WTC11 (cell line): ENCODE measurements around the gene DTNB. TPM values are rescaled to one million over a fixed set of nuclear protein-coding genes. Genes with fewer than 3 reads are reported as not detected.

Experiments
- ATAC-seq: fragments of 200-7000 bp; cut with Tn5 transposase; 2 replicates; pipeline ENCODE4 v1.10.0; 2021; ENCODE audit warnings: mild to moderate bottlenecking, moderate library complexity
- CTCF ChIA-PET: fragments of 300-600 bp; sonication (Branson Sonifier 250); formaldehyde crosslinking; loops from one replicate; lab custom pipeline; 2021; ENCODE audit warnings: antibody characterized with exemption; lab: Charles Lee
- POLR2A ChIA-PET: fragments of 350-600 bp; sonication (Branson Sonifier 250); formaldehyde crosslinking; loops from one replicate; lab custom pipeline; 2021; ENCODE audit warnings: antibody characterized with exemption; lab: Charles Lee
- DNase-seq: peaks from one replicate; pipeline ENCODE4 v3.0.0; 2021; ENCODE audit warnings: low spot score
- H3K27ac Mint-ChIP-seq: 2 replicates; pipeline ENCODE4 v1.8.0; 2021; ENCODE audit warnings: mixed read lengths
- H3K27me3 Mint-ChIP-seq: 2 replicates; pipeline ENCODE4 v1.8.0; 2021; ENCODE audit warnings: low read depth, mild to moderate bottlenecking, moderate library complexity, mixed read lengths
- H3K36me3 Mint-ChIP-seq: 2 replicates; pipeline ENCODE4 v1.8.0; 2021; ENCODE audit warnings: mixed read lengths
- H3K4me1 Mint-ChIP-seq: 2 replicates; pipeline ENCODE4 v1.8.0; 2022; ENCODE audit warnings: mixed read lengths
- H3K4me3 Mint-ChIP-seq: 2 replicates; pipeline ENCODE4 v1.8.0; 2021; ENCODE audit warnings: mild to moderate bottlenecking, moderate library complexity, mixed read lengths
- H3K9me3 Mint-ChIP-seq: 2 replicates; pipeline ENCODE4 v1.8.0; 2021; ENCODE audit warnings: mixed read lengths
- CBFB ChIP-seq: sonication (generic); formaldehyde crosslinking; IDR thresholded peaks from 2 replicates; pipeline ENCODE4 v1.8.1; 2022; ENCODE audit warnings: mild to moderate bottlenecking, low read depth, missing genetic modification reagents
- ETV6 ChIP-seq: sonication (generic); formaldehyde crosslinking; IDR thresholded peaks from 2 replicates; pipeline ENCODE4 v1.8.1; 2022; ENCODE audit warnings: mild to moderate bottlenecking, missing genetic modification reagents
- GTF2I ChIP-seq: fragments of 250-450 bp; sonication (Bioruptor Pico); conservative IDR thresholded peaks from 2 replicates; pipeline ENCODE4 v1.4.0; 2021; ENCODE audit warnings: mild to moderate bottlenecking
- HMGA2 ChIP-seq: fragments of 250-450 bp; sonication (Bioruptor Pico); IDR thresholded peaks from 2 replicates; pipeline ENCODE4 v1.4.0; 2021; ENCODE audit warnings: mild to moderate bottlenecking, moderate library complexity
- IRF2 ChIP-seq: sonication (generic); formaldehyde crosslinking; IDR thresholded peaks from 2 replicates; pipeline ENCODE4 v1.8.0; 2022; ENCODE audit warnings: low read depth, missing genetic modification reagents, borderline replicate concordance
- JAZF1 ChIP-seq: fragments of 250-450 bp; sonication (Bioruptor Pico); IDR thresholded peaks from 2 replicates; pipeline ENCODE4 v1.9.0; 2021; ENCODE audit warnings: moderate library complexity, mild to moderate bottlenecking, inconsistent platforms
- NFE2L1 ChIP-seq: sonication (generic); formaldehyde crosslinking; IDR thresholded peaks from 2 replicates; pipeline ENCODE4 v1.8.1; 2023; ENCODE audit warnings: missing genetic modification reagents
- PRDM15 ChIP-seq: sonication (generic); formaldehyde crosslinking; IDR thresholded peaks from 2 replicates; pipeline ENCODE4 v1.8.0; 2022; ENCODE audit warnings: missing genetic modification reagents
- SMAD4 ChIP-seq: sonication (generic); formaldehyde crosslinking; IDR thresholded peaks from 2 replicates; pipeline ENCODE4 v1.8.0; 2022; ENCODE audit warnings: mild to moderate bottlenecking, missing genetic modification reagents
- TEAD4 ChIP-seq: sonication (generic); formaldehyde crosslinking; IDR thresholded peaks from 2 replicates; pipeline ENCODE4 v1.8.0; 2022; ENCODE audit warnings: mild to moderate bottlenecking, missing genetic modification reagents
- ZBTB21 ChIP-seq: sonication (generic); formaldehyde crosslinking; IDR thresholded peaks from 2 replicates; pipeline ENCODE4 v1.8.1; 2023; ENCODE audit warnings: mild to moderate bottlenecking, missing genetic modification reagents, borderline replicate concordance
- ZNF281 ChIP-seq: sonication (generic); formaldehyde crosslinking; IDR thresholded peaks from 2 replicates; pipeline ENCODE4 v1.8.0; 2023; ENCODE audit warnings: mild to moderate bottlenecking, missing genetic modification reagents
- ZNF423 ChIP-seq: fragments of 250-450 bp; sonication (Bioruptor Pico); IDR thresholded peaks from 2 replicates; pipeline ENCODE4 v2.1.2; 2022; ENCODE audit warnings: mild to moderate bottlenecking, moderate library complexity
- ZSCAN18 ChIP-seq: fragments of 250-450 bp; sonication (Bioruptor Pico); IDR thresholded peaks from 2 replicates; pipeline ENCODE4 v2.1.2; 2022; ENCODE audit warnings: mild to moderate bottlenecking, moderate library complexity
- total RNA-seq: library from RNA; stranded (reverse); gene quantifications from 3 replicates; pipeline ENCODE4 v1.2.3, GENCODE V29; 2021
- TF ChIP-seq, protein P1 (sequence below): sonication (generic); formaldehyde crosslinking; IDR thresholded peaks from 2 replicates; pipeline ENCODE4 v1.8.1; 2023; ENCODE audit warnings: mild to moderate bottlenecking, missing genetic modification reagents, borderline replicate concordance
- TF ChIP-seq, protein P2 (sequence below): fragments of 250-450 bp; sonication (Bioruptor Pico); IDR thresholded peaks from 2 replicates; pipeline ENCODE4 v1.9.0; 2021; ENCODE audit warnings: moderate library complexity, mild to moderate bottlenecking, inconsistent platforms, borderline replicate concordance
- TF ChIP-seq, protein P3 (sequence below): sonication (generic); formaldehyde crosslinking; IDR thresholded peaks from 2 replicates; pipeline ENCODE4 v1.8.1; 2023; ENCODE audit warnings: mild to moderate bottlenecking, missing genetic modification reagents
- TF ChIP-seq, protein P4 (sequence below): sonication (generic); formaldehyde crosslinking; IDR thresholded peaks from 2 replicates; pipeline ENCODE4 v1.8.0; 2023; ENCODE audit warnings: missing genetic modification reagents, mild to moderate bottlenecking, borderline replicate concordance

DTNB gene
- total RNA-seq, 1 experiment from 2014 or later = 39.9 TPM

DNA sequence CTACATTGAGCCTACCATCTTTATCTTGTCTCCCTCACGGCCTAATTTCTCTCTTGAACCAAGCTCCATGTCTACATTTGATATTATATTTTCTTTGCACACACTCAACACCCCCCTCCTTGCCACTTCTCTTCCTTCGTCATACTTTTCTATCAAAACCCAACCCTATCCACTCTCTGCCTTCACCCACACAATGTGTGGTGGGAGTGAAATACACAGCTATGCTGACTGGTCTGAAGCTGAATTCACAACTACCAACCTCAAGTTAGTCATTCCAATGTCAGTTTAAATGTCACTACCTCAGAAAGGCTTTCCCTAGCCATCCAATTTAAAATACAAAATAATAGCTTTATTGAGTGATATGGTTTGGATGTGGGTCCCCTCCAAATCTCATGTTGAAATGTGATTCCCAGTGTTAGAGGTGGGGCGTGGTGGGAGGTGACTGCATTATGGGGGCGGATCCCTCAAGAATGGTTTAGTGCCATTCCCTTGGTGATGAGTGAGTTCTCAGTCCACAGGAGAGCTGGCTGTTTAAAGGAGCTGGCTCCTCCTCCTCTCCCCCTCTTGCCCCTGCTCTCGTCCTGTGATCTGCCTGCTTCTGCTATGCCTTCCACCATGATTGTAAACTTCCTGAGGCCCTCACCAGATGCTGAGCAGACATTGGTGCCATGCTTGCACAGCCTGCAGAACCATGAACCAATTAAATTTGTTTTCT lies 112.1 kb downstream of the DTNB start:
- H3K4me3 Mint-ChIP-seq = no peak overlapping the region
- H3K4me1 Mint-ChIP-seq = peaks cover 48% of the 10 kb centered on the region
- peak overlapping the region; percentile 54 for H3K27ac Mint-ChIP-seq
- 0 out of 2 replicates have a peak, but pooled peaks cover 3% of the 10 kb centered on the region for H3K36me3 Mint-ChIP-seq
- ChIA-PET CTCF (interaction anchor here (0.6 to 2.6 kb wide), 6 partner anchors 9 to 199 kb away, joined by 3 to 7 read pairs (median 3); no protein-coding TSS in a partner anchor), POLR2A (no interaction called here)
- H3K9me3 Mint-ChIP-seq = peaks cover 8% of the 10 kb centered on the region
- ATAC-seq = peak; percentile 78
- no peak for DNase-seq
- no peaks in the 10 kb centered on the region for H3K27me3 Mint-ChIP-seq
- no peak for TF ChIP-seq TEAD4 (CRISPR knock-in tag)
- no peak for TF ChIP-seq JAZF1
- no peak for TF ChIP-seq GTF2I (CRISPR knock-in tag)
- TF ChIP-seq, protein P1, sequence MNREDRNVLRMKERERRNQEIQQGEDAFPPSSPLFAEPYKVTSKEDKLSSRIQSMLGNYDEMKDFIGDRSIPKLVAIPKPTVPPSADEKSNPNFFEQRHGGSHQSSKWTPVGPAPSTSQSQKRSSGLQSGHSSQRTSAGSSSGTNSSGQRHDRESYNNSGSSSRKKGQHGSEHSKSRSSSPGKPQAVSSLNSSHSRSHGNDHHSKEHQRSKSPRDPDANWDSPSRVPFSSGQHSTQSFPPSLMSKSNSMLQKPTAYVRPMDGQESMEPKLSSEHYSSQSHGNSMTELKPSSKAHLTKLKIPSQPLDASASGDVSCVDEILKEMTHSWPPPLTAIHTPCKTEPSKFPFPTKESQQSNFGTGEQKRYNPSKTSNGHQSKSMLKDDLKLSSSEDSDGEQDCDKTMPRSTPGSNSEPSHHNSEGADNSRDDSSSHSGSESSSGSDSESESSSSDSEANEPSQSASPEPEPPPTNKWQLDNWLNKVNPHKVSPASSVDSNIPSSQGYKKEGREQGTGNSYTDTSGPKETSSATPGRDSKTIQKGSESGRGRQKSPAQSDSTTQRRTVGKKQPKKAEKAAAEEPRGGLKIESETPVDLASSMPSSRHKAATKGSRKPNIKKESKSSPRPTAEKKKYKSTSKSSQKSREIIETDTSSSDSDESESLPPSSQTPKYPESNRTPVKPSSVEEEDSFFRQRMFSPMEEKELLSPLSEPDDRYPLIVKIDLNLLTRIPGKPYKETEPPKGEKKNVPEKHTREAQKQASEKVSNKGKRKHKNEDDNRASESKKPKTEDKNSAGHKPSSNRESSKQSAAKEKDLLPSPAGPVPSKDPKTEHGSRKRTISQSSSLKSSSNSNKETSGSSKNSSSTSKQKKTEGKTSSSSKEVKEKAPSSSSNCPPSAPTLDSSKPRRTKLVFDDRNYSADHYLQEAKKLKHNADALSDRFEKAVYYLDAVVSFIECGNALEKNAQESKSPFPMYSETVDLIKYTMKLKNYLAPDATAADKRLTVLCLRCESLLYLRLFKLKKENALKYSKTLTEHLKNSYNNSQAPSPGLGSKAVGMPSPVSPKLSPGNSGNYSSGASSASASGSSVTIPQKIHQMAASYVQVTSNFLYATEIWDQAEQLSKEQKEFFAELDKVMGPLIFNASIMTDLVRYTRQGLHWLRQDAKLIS = no peak
- TF ChIP-seq, protein P2, sequence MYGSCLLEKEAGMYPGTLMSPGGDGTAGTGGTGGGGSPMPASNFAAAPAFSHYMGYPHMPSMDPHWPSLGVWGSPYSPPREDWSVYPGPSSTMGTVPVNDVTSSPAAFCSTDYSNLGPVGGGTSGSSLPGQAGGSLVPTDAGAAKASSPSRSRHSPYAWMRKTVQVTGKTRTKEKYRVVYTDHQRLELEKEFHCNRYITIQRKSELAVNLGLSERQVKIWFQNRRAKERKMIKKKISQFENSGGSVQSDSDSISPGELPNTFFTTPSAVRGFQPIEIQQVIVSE = no peak
- TF ChIP-seq ZNF423 (CRISPR knock-in tag) = no peak
- no peak for TF ChIP-seq NFE2L1 (CRISPR knock-in tag)
- TF ChIP-seq HMGA2 (CRISPR knock-in tag) = no peak
- TF ChIP-seq SMAD4 (CRISPR knock-in tag) = no peak
- no peak for TF ChIP-seq ZNF281 (CRISPR knock-in tag)
- no peak for TF ChIP-seq PRDM15 (CRISPR knock-in tag)
- no peak for TF ChIP-seq ETV6 (CRISPR knock-in tag)
- TF ChIP-seq ZSCAN18 (CRISPR knock-in tag) = no peak
- no peak for TF ChIP-seq CBFB (CRISPR knock-in tag)
- no peak for TF ChIP-seq IRF2 (CRISPR knock-in tag)
- no peak for TF ChIP-seq ZBTB21
- TF ChIP-seq, protein P3, sequence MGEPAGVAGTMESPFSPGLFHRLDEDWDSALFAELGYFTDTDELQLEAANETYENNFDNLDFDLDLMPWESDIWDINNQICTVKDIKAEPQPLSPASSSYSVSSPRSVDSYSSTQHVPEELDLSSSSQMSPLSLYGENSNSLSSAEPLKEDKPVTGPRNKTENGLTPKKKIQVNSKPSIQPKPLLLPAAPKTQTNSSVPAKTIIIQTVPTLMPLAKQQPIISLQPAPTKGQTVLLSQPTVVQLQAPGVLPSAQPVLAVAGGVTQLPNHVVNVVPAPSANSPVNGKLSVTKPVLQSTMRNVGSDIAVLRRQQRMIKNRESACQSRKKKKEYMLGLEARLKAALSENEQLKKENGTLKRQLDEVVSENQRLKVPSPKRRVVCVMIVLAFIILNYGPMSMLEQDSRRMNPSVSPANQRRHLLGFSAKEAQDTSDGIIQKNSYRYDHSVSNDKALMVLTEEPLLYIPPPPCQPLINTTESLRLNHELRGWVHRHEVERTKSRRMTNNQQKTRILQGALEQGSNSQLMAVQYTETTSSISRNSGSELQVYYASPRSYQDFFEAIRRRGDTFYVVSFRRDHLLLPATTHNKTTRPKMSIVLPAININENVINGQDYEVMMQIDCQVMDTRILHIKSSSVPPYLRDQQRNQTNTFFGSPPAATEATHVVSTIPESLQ (CRISPR knock-in tag) = no peak
- TF ChIP-seq, protein P4, sequence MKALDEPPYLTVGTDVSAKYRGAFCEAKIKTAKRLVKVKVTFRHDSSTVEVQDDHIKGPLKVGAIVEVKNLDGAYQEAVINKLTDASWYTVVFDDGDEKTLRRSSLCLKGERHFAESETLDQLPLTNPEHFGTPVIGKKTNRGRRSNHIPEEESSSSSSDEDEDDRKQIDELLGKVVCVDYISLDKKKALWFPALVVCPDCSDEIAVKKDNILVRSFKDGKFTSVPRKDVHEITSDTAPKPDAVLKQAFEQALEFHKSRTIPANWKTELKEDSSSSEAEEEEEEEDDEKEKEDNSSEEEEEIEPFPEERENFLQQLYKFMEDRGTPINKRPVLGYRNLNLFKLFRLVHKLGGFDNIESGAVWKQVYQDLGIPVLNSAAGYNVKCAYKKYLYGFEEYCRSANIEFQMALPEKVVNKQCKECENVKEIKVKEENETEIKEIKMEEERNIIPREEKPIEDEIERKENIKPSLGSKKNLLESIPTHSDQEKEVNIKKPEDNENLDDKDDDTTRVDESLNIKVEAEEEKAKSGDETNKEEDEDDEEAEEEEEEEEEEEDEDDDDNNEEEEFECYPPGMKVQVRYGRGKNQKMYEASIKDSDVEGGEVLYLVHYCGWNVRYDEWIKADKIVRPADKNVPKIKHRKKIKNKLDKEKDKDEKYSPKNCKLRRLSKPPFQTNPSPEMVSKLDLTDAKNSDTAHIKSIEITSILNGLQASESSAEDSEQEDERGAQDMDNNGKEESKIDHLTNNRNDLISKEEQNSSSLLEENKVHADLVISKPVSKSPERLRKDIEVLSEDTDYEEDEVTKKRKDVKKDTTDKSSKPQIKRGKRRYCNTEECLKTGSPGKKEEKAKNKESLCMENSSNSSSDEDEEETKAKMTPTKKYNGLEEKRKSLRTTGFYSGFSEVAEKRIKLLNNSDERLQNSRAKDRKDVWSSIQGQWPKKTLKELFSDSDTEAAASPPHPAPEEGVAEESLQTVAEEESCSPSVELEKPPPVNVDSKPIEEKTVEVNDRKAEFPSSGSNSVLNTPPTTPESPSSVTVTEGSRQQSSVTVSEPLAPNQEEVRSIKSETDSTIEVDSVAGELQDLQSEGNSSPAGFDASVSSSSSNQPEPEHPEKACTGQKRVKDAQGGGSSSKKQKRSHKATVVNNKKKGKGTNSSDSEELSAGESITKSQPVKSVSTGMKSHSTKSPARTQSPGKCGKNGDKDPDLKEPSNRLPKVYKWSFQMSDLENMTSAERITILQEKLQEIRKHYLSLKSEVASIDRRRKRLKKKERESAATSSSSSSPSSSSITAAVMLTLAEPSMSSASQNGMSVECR (CRISPR knock-in tag) = no peak
